Measurements from ENCODE around the gene PDE6C.
"Not testable (repeated sequence)": the region's sequence is repeated elsewhere in the genome, so short reads cannot be mapped to it uniquely, and the experiment has no call there.

The PDE6C gene

GRCh38 chr10:93630625-93631557 is 18.6 kb downstream of the PDE6C start:
- no peak for DNase-seq (ENCODE audit: low read depth in 2 of 2)

- DNase-seq (ENCODE audit: low read depth in 2 of 2), result no peak
Observed at GRCh38 chr10:93639791-93640190, 27.5 kb downstream of the PDE6C start.

GRCh38 chr10:93652857-93653256 is 40.5 kb downstream of the PDE6C start:
- no peak for DNase-seq (ENCODE audit: low read depth in 2 of 2)

- no peak for DNase-seq (ENCODE audit: low read depth in 2 of 2)
Observed at GRCh38 chr10:93654201-93654600, 41.9 kb downstream of the PDE6C start.

GRCh38 chr10:93656155-93656554 is 43.8 kb downstream of the PDE6C start:
- no peak for DNase-seq (ENCODE audit: low read depth in 2 of 2)

- DNase-seq (ENCODE audit: low read depth in 2 of 2), result no peak
Observed at GRCh38 chr10:93657757-93658156, 45.4 kb downstream of the PDE6C start.

GRCh38 chr10:93666030-93666429 is 53.7 kb downstream of the PDE6C start:
- no peak for DNase-seq (ENCODE audit: low read depth in 2 of 2)

- no peak for DNase-seq (ENCODE audit: low read depth in 2 of 2)
Observed at GRCh38 chr10:93667795-93668194, 55.5 kb downstream of the PDE6C start.

GRCh38 chr10:93670372-93670771 is 58.0 kb downstream of the PDE6C start:
- no peak for DNase-seq (ENCODE audit: low read depth in 2 of 2)

GRCh38 chr10:93671042-93671441 is 58.7 kb downstream of the PDE6C start:
- no peak for DNase-seq (ENCODE audit: low read depth in 2 of 2)

GRCh38 chr10:93672022-93672678 is 59.8 kb downstream of the PDE6C start:
- DNase-seq (ENCODE audit: low read depth in 2 of 2), result no peak

GRCh38 chr10:93672890-93673289 is 60.6 kb downstream of the PDE6C start:
- no peak for DNase-seq (ENCODE audit: low read depth in 2 of 2)

- no peak for DNase-seq (ENCODE audit: low read depth in 2 of 2)
Observed at GRCh38 chr10:93673791-93674190, 61.5 kb downstream of the PDE6C start.

- DNase-seq (ENCODE audit: low read depth in 2 of 2), result no peak
Observed at GRCh38 chr10:93678386-93678785, 66.0 kb downstream of the PDE6C start.

GRCh38 chr10:93678805-93679587 is 66.7 kb downstream of the PDE6C start:
- no peak for DNase-seq (ENCODE audit: low read depth in 2 of 2)

GRCh38 chr10:93680412-93681047 is 68.2 kb downstream of the PDE6C start:
- DNase-seq (ENCODE audit: low read depth in 2 of 2), result no peak

- no peak for DNase-seq (ENCODE audit: low read depth in 2 of 2)
Observed at GRCh38 chr10:93687737-93688136, 75.4 kb downstream of the PDE6C start.

GRCh38 chr10:93695740-93696139 is 83.4 kb downstream of the PDE6C start:
- no peak for DNase-seq (ENCODE audit: low read depth in 2 of 2)

- DNase-seq (ENCODE audit: low read depth in 2 of 2), result not testable (repeated sequence)
Observed at GRCh38 chr10:93696582-93696981, 84.2 kb downstream of the PDE6C start.

GRCh38 chr10:93697207-93697606 is 84.9 kb downstream of the PDE6C start:
- no peak for DNase-seq (ENCODE audit: low read depth in 2 of 2)

- no peak for DNase-seq (ENCODE audit: low read depth in 2 of 2)
Observed at GRCh38 chr10:93701866-93702209, 89.5 kb downstream of the PDE6C start.
